ENCODE data around the gene HTRA3. TPM values are rescaled to one million over a fixed set of nuclear protein-coding genes. Genes with fewer than 3 reads are reported as not detected.

HTRA3 gene
- total RNA-seq, 2 experiments from 2014 or later = not detected

DNA sequence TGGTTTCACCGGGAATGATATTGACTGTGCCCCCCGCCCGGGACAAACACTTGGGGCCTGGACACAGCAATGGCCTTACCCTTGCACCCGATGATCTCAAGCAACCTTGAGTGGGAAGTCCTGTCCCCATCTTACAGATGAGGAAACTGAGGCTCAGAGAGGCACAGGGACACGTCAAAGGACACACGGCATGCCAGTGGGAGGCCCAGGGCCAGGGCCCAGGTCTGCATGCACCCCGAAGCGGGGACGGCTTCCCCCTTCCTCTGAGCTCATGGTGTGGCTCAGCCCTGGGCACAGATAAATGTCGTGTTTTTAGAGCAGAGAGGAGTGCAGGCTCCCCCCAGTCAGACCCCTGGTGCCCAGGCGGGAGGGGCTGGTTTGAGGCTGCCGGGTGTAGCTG is 33.9 kb upstream of the HTRA3 start:
- Mint-ChIP-seq H3K9me3 (ENCODE audit: low read depth) (no peaks in the 10 kb centered on the region), H3K27me3 (no peaks in the 10 kb centered on the region), H3K4me3 (no peak overlapping the region), H3K27ac (no peak overlapping the region), H3K36me3 (ENCODE audit: low read depth) (peaks cover 7% of the 10 kb centered on the region), H3K4me1 (no peaks in the 10 kb centered on the region)
- ChIA-PET CTCF (no interaction called here), POLR2A (no interaction called here)
- intact Hi-C loops (cut with DNase I, micrococcal nuclease) = no loop called here
- ATAC-seq (no peak), DNase-seq (no peak)

GRCh38 chr4:8236106-8236919 is 33.2 kb upstream of the HTRA3 start:
- Mint-ChIP-seq H3K4me3 (no peak overlapping the region), H3K36me3 (ENCODE audit: low read depth) (peaks cover 7% of the 10 kb centered on the region), H3K27ac (no peak overlapping the region), H3K27me3 (no peaks in the 10 kb centered on the region), H3K9me3 (ENCODE audit: low read depth) (no peaks in the 10 kb centered on the region), H3K4me1 (no peaks in the 10 kb centered on the region)
- POLR2A ChIA-PET = no interaction called here
- DNase-seq = no peak
- CTCF ChIA-PET = no interaction called here
- intact Hi-C loops (cut with DNase I, micrococcal nuclease) = no loop called here
- no peak for ATAC-seq

DNA sequence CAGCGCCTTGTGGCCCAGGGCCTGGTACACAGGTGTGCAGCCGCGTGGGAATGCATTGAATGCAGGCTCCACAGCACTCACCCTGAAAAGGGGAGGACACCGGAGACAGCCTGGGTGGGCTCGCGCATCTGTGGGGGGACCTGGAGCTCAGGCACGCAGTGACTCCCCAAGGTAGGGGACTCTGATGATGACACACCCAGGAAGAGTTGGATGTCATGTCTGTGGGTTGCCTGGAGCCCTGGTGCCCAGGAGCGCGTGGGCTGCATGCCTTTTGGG is 32.7 kb upstream of the HTRA3 start:
- no peak overlapping the region for H3K27ac Mint-ChIP-seq
- H3K9me3 Mint-ChIP-seq (ENCODE audit: low read depth) = no peaks in the 10 kb centered on the region
- peaks cover 7% of the 10 kb centered on the region for H3K36me3 Mint-ChIP-seq (ENCODE audit: low read depth)
- peaks cover under 1% of the 10 kb centered on the region for H3K4me1 Mint-ChIP-seq
- DNase-seq (no peak), ATAC-seq (no peak)
- H3K4me3 Mint-ChIP-seq = no peak overlapping the region
- POLR2A ChIA-PET = no interaction called here
- CTCF ChIA-PET = no interaction called here
- intact Hi-C loops (cut with DNase I, micrococcal nuclease) = no loop called here
- no peaks in the 10 kb centered on the region for H3K27me3 Mint-ChIP-seq

DNA sequence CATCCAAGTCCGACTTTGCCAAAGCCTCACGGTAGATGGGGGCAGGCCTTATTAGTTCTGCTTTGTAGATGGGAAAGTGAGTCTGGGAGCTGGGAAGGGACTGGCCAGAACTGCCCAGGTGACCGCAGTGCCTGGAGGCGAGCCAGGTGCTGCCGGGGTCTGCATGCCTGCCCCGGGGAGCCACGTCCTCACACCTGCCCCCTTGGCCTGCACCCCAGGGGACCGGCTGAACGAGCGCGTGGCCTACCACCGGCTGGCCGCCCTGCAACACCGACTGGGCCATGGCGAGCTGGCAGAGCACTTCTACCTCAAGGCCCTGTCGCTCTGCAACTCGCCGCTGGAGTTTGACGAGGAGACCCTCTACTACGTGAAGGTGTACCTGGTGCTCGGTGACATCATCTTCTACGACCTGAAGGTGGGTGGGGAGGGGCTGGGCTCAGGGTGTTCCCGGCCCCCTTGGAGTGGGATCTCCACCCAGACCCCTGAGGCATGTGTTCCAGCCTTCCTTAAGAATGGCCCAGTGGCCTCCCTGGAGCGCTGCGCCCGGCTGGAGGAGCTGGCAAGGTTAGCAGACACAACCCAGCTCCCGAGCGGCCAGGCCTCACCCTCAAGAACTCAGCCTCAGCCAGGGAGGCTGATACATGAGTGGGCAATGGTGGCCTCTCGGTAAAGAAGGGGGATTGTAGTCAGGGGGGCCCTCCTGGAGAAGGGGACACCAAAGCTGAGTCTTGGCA is 32.1 kb upstream of the HTRA3 start:
- CTCF ChIA-PET = no interaction called here
- no peak for ATAC-seq
- POLR2A ChIA-PET = no interaction called here
- peaks cover 4% of the 10 kb centered on the region for H3K36me3 Mint-ChIP-seq (ENCODE audit: low read depth)
- peaks cover 3% of the 10 kb centered on the region for H3K4me1 Mint-ChIP-seq
- no peak for DNase-seq
- H3K27ac Mint-ChIP-seq = no peak overlapping the region
- intact Hi-C loops (cut with DNase I, micrococcal nuclease) = no loop called here
- no peaks in the 10 kb centered on the region for H3K9me3 Mint-ChIP-seq (ENCODE audit: low read depth)
- H3K4me3 Mint-ChIP-seq = no peak overlapping the region
- H3K27me3 Mint-ChIP-seq = no peaks in the 10 kb centered on the region

DNA sequence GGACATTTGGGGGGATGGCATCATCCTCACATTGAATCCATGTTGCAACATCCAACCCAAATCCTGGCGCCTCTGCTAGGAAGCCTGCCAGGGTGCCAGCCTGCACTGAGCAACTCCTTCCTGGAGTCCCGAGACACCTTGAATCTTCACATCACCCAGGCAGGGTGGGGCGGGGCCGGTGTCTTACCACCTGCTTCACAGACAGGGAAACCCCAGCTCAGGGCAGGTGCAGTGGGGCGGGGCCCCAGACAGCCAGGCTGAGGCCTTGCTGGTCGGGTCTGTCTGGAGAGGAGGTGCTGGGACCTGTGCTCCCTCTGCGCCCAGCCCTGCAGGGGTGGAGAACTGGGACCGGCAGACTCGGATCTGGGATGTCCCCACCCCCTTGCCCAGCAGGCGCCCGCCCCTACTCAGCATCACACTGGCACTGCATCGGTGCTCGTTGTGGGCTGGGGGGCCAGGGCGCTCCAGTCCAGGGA is 31.5 kb upstream of the HTRA3 start:
- H3K27me3 Mint-ChIP-seq = no peaks in the 10 kb centered on the region
- intact Hi-C loops (cut with DNase I, micrococcal nuclease) = loop anchor here in 1 of 2 experiments (2.0 kb wide), 1 partner anchor 61 kb away; no protein-coding TSS in a partner anchor
- POLR2A ChIA-PET = no interaction called here

GRCh38 chr4:8238515-8239053 is 31.0 kb upstream of the HTRA3 start:
- intact Hi-C loops (cut with DNase I, micrococcal nuclease) = loop anchor here in 1 of 2 experiments (2.0 kb wide), 1 partner anchor 62 kb away; no protein-coding TSS in a partner anchor
- DNase-seq (no peak), ATAC-seq (no peak)
- CTCF ChIA-PET = no interaction called here
- no peak overlapping the region for H3K4me3 Mint-ChIP-seq
- POLR2A ChIA-PET = no interaction called here
- H3K27me3 Mint-ChIP-seq = no peaks in the 10 kb centered on the region
- H3K4me1 Mint-ChIP-seq = peaks cover 3% of the 10 kb centered on the region
- no peaks in the 10 kb centered on the region for H3K9me3 Mint-ChIP-seq (ENCODE audit: low read depth)
- no peak overlapping the region for H3K27ac Mint-ChIP-seq
- H3K36me3 Mint-ChIP-seq (ENCODE audit: low read depth) = peaks cover 4% of the 10 kb centered on the region

More for the DNA sequence above, 31.5 kb upstream of the HTRA3 start:
- H3K27ac Mint-ChIP-seq = no peak overlapping the region
- peak; percentile 30 for DNase-seq
- H3K9me3 Mint-ChIP-seq (ENCODE audit: low read depth) = no peaks in the 10 kb centered on the region
- CTCF ChIA-PET = no interaction called here
- H3K4me1 Mint-ChIP-seq = peaks cover 3% of the 10 kb centered on the region
- H3K4me3 Mint-ChIP-seq = no peak overlapping the region
- ATAC-seq = no peak
- peaks cover 4% of the 10 kb centered on the region for H3K36me3 Mint-ChIP-seq (ENCODE audit: low read depth)

- Mint-ChIP-seq H3K4me1 (peaks cover 3% of the 10 kb centered on the region), H3K9me3 (ENCODE audit: low read depth) (no peaks in the 10 kb centered on the region), H3K27me3 (no peaks in the 10 kb centered on the region), H3K36me3 (ENCODE audit: low read depth) (peaks cover 4% of the 10 kb centered on the region), H3K4me3 (no peak overlapping the region), H3K27ac (no peak overlapping the region)
- POLR2A ChIA-PET = no interaction called here
- intact Hi-C loops (cut with DNase I, micrococcal nuclease) = loop anchor here in 1 of 2 experiments (2.0 kb wide), 1 partner anchor 62 kb away; no protein-coding TSS in a partner anchor
- DNase-seq (no peak), ATAC-seq (no peak)
- CTCF ChIA-PET = no interaction called here
Observed at GRCh38 chr4:8239226-8239625, 30.3 kb upstream of the HTRA3 start.

- intact Hi-C loops (cut with DNase I, micrococcal nuclease) = loop anchor here in 1 of 2 experiments (2.0 to 5.0 kb wide), 2 partner anchors 63 to 353 kb away; partner anchors contain the start of gene CPZ
- Mint-ChIP-seq H3K4me1 (peaks cover 3% of the 10 kb centered on the region), H3K27me3 (no peaks in the 10 kb centered on the region), H3K9me3 (ENCODE audit: low read depth) (no peaks in the 10 kb centered on the region), H3K27ac (no peak overlapping the region), H3K4me3 (no peak overlapping the region), H3K36me3 (ENCODE audit: low read depth) (peaks cover 4% of the 10 kb centered on the region)
- ChIA-PET CTCF (no interaction called here), POLR2A (no interaction called here)
- no peak for ATAC-seq
- DNase-seq = no peak
Observed at GRCh38 chr4:8239661-8240060, 29.9 kb upstream of the HTRA3 start.

DNA sequence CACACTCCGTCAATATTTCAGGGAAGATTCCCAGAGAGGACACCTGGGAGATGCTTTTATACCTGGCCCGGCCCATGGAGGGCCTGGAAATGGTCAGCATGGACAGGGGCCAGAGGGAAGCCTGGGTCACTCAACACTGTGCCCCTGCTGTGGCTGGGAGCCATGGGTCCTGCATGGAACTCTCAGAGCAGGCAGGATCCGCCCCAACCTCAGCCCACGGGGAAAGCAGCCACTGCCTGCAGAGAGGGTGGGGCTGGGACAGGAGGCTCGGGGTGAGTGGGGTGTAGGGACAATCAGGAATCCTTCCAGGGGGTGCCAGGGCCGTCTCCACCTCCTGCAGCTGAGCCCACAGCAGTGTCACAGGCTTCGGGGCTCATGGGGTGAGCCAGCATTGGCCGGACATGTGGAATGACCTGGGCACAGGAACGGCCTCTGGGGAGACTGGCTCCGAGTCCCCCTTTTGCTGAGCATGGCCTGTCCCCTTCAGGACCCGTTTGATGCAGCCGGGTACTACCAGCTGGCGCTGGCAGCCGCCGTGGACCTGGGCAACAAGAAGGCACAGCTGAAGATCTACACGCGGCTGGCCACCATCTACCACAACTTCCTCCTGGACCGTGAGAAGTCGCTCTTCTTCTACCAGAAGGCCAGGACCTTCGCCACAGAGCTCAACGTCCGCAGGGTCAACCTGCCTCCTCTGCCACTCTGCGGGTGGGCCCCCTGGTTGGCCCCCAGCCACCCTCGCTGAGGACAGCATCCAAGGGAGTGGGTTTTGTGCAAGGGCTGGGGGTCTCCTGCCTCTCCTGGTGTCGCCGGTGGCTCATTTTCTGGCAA is 29.1 kb upstream of the HTRA3 start:
- Mint-ChIP-seq H3K4me3 (no peak overlapping the region), H3K36me3 (ENCODE audit: low read depth) (peaks cover 4% of the 10 kb centered on the region), H3K27me3 (no peaks in the 10 kb centered on the region), H3K9me3 (ENCODE audit: low read depth) (no peaks in the 10 kb centered on the region), H3K4me1 (peaks cover 3% of the 10 kb centered on the region), H3K27ac (no peak overlapping the region)
- intact Hi-C loops (cut with DNase I, micrococcal nuclease) = loop anchor here in 1 of 2 experiments (5.0 kb wide), 1 partner anchor 352 kb away; the partner anchor contains the start of gene CPZ
- CTCF ChIA-PET = interaction anchor here (0.6 to 1.0 kb wide), 3 partner anchors 64 to 211 kb away, joined by 3 to 4 read pairs (median 3); no protein-coding TSS in a partner anchor
- ATAC-seq (no peak), DNase-seq (no peak)
- POLR2A ChIA-PET = no interaction called here

DNA sequence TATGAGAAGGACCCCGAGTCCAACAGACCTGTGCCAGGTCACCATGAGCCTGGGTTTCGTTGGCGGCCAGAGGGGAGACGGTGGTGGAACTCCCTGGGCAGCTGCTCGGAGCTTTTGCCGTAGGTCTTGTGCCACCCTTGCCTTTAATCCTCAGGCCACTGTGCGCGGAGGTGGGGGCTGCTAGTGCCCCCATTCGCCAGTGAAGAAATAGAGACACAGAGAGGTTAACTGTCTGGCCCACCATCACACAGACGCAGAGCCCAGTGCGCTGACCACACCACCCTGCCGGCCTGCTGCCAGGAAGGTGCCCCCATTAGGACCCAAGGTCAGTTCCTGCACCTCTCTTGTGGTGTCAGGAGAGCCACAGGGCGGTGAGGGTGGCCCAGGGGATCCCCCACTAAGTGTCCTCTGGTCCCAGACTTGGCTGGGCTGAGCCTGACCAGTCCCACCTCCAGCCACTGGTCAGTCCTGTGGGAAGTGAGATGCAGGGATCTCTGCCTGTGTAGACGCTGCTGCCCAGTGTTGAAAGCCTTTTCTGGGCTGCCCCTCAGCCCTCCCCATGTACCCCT is 28.3 kb upstream of the HTRA3 start:
- intact Hi-C loops (cut with DNase I, micrococcal nuclease) = loop anchor here in 1 of 2 experiments (5.0 kb wide), 1 partner anchor 351 kb away; the partner anchor contains the start of gene CPZ
- Mint-ChIP-seq H3K36me3 (ENCODE audit: low read depth) (peaks cover 4% of the 10 kb centered on the region), H3K27ac (no peak overlapping the region), H3K9me3 (ENCODE audit: low read depth) (no peaks in the 10 kb centered on the region), H3K4me1 (peaks cover 3% of the 10 kb centered on the region), H3K4me3 (no peak overlapping the region), H3K27me3 (no peaks in the 10 kb centered on the region)
- ATAC-seq (no peak), DNase-seq (no peak)
- ChIA-PET POLR2A (no interaction called here), CTCF (interaction anchor here (0.7 to 2.1 kb wide), 6 partner anchors 12 to 161 kb away, joined by 3 to 16 read pairs (median 4); no protein-coding TSS in a partner anchor)

All from activated CD4-positive, alpha-beta T cell treated with anti-CD3 and anti-CD28 coated beads for 36 hours (primary cell).